ENCODE measurements around the gene WDTC1. TPM values are rescaled to one million over a fixed set of nuclear protein-coding genes. Genes with fewer than 3 reads are reported as not detected.
A peak's percentile ranks its signal among the peaks of the same experiment; 100 is the strongest.
"Not testable (repeated sequence)": the region's sequence is repeated elsewhere in the genome, so short reads cannot be mapped to it uniquely, and the experiment has no call there.

The WDTC1 gene
- total and polyA plus RNA-seq, 2 of the 13 experiments (the other 11 are each of a cell fraction or from before 2014, with no cell fraction given): 5.5 TPM

DNA sequence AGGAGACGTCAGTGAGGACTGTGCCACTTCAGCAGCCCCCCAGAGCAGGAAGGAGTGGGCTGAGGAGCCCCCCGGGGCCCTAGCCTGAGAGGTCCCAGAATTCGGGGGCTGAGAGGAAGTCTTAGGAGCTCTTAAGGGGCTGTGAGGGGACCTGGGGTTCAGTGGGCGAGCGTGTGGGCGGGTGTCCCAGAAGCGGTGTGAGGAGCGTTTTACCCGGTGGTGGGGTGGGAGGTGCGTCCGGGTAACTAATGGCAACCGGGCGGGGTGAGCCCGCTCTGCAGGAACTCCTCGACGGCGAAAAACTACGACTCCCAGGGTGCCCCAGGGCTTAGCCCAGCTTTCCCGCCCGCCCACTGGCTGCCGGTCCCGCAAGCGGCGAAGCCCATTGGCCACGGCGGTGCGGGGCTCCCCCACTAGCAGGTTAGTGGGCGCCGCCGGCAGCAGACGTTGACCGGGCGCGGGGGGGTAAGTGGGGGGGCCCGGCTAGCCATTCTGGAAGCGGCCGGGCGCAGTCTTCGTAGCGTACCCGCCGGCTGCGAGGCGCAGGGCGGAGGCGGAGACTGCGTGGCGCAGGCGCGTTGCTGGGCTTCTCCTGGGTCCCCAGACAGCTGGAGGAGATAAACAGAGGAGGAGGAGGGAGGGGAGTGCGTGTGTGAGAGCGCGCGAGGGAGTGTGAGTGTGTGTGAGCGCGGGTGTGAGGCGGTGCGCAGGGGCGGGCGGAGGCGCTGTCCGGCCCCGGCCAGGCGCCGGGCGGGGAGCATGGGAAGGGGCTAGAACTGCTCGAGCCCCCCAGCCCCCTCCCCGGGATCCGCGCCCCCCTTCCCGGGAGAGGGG, at the start of gene WDTC1 (continued):
- TF ChIP-seq, protein P1, sequence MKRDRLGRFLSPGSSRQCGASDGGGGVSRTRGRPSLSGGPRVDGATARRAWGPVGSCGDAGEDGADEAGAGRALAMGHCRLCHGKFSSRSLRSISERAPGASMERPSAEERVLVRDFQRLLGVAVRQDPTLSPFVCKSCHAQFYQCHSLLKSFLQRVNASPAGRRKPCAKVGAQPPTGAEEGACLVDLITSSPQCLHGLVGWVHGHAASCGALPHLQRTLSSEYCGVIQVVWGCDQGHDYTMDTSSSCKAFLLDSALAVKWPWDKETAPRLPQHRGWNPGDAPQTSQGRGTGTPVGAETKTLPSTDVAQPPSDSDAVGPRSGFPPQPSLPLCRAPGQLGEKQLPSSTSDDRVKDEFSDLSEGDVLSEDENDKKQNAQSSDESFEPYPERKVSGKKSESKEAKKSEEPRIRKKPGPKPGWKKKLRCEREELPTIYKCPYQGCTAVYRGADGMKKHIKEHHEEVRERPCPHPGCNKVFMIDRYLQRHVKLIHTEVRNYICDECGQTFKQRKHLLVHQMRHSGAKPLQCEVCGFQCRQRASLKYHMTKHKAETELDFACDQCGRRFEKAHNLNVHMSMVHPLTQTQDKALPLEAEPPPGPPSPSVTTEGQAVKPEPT (CRISPR knock-in tag; IDR thresholded peaks at IDR 0.05; ENCODE audit: low read depth): 0 out of 2 replicates have a peak, but pooled peaks have one; percentile 19
- TF ChIP-seq IRF2 (CRISPR knock-in tag; IDR thresholded peaks at IDR 0.05) (peak; percentile 70; the same call in 1 of the 2 replicates), SAP130 (CRISPR knock-in tag; IDR thresholded peaks at IDR 0.05; ENCODE audit: low read depth) (peak; percentile 85), TBL1XR1 (IDR thresholded peaks at IDR 0.05; ENCODE audit: borderline replicate concordance, low read length, partially characterized antibody) (peak; percentile 87), HDAC1 (CRISPR knock-in tag; IDR thresholded peaks at IDR 0.05) (peak; percentile 73)
- TF ChIP-seq, protein P2, sequence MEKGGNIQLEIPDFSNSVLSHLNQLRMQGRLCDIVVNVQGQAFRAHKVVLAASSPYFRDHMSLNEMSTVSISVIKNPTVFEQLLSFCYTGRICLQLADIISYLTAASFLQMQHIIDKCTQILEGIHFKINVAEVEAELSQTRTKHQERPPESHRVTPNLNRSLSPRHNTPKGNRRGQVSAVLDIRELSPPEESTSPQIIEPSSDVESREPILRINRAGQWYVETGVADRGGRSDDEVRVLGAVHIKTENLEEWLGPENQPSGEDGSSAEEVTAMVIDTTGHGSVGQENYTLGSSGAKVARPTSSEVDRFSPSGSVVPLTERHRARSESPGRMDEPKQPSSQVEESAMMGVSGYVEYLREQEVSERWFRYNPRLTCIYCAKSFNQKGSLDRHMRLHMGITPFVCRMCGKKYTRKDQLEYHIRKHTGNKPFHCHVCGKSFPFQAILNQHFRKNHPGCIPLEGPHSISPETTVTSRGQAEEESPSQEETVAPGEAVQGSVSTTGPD (CRISPR knock-in tag; IDR thresholded peaks at IDR 0.05): no peak
- TF ChIP-seq, protein P3, sequence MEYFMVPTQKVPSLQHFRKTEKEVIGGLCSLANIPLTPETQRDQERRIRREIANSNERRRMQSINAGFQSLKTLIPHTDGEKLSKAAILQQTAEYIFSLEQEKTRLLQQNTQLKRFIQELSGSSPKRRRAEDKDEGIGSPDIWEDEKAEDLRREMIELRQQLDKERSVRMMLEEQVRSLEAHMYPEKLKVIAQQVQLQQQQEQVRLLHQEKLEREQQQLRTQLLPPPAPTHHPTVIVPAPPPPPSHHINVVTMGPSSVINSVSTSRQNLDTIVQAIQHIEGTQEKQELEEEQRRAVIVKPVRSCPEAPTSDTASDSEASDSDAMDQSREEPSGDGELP (IDR thresholded peaks at IDR 0.05; ENCODE audit: borderline replicate concordance, low read depth): peak; percentile 98
- TF ChIP-seq, protein P4, sequence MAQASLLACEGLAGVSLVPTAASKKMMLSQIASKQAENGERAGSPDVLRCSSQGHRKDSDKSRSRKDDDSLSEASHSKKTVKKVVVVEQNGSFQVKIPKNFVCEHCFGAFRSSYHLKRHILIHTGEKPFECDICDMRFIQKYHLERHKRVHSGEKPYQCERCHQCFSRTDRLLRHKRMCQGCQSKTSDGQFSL (CRISPR knock-in tag; IDR thresholded peaks at IDR 0.05): peak; percentile 99

DNA sequence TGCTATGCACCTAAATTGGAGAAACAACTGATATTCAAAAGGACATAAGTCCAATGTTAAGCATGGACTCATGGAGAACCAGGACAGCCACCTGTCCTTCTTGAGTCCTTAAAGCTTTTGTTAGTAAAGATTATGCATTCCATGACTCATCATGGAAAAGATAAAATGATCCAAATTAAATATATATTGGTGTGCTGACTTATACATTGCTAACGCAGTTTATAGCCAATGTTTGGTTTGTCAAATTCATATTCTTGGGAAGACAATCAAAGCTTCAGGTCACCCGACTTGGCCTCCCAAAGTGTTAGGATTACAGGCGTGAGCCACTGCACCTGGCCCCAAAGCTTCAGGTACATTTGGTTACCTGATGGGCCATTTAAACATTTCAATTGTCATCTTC, 49.8 kb upstream of the WDTC1 start:
- POLR2A ChIA-PET: interaction anchor here (0.9 kb wide), 1 partner anchor 30 kb away, joined by 3 read pairs; the partner anchor contains the start of gene SLC9A1
- in situ Hi-C loops (cut with HindIII; ENCODE audit: extremely low pct_ligation_motif_present, low pct_unique_long_range_greater_than_20kb); CTCF ChIA-PET (ENCODE audit: low intra/inter-chr PET ratio, low total read pairs): not testable (repeated sequence)

More for the DNA sequence above, 49.8 kb upstream of the WDTC1 start:
- H3K27ac ChIP-seq (ENCODE audit: extremely low read length, insufficient read depth, low read length); H4K20me1 ChIP-seq (ENCODE audit: insufficient read depth, low read length); H3K27me3 ChIP-seq (ENCODE audit: control insufficient read depth in 1 of 2, insufficient read depth in 2 of 2, low read length in 2 of 2); H3K4me3 ChIP-seq (replicated peaks in 1 of 3; ENCODE audit: insufficient read depth in 1 of 3, low read depth in 2 of 3, low read length in 3 of 3); ATAC-seq; H3K4me2 ChIP-seq (ENCODE audit: low read depth, low read length); H3K4me1 ChIP-seq (ENCODE audit: insufficient read depth, low read length); intact Hi-C loops (cut with micrococcal nuclease; ENCODE audit: unreplicated experiment); BruUV-seq (replicated peaks); H3K79me2 ChIP-seq (ENCODE audit: insufficient read depth, low read length); FAIRE-seq; H2AFZ ChIP-seq (ENCODE audit: low read length); H3K36me3 ChIP-seq (replicated peaks in 1 of 2; ENCODE audit: control insufficient read depth in 1 of 2, insufficient read depth in 2 of 2, low read length in 2 of 2); DNase-seq (ENCODE audit: low spot score); H3K9ac ChIP-seq (ENCODE audit: insufficient read depth, low read depth, low read length): not testable (repeated sequence)
- 10% methylated on average over 3 of the region's 3 CpGs for WGBS (ENCODE audit: low lambda C conversion rate)
- peaks cover 20% of the 10 kb centered on the region for H3K9me3 ChIP-seq (ENCODE audit: low read length)
